ENCODE measurements around the gene CCDC32. TPM values are rescaled to one million over a fixed set of nuclear protein-coding genes. Genes with fewer than 3 reads are reported as not detected.

Gene CCDC32
- total and polyA plus RNA-seq, 2 of the 13 experiments (the other 11 are each of a cell fraction or from before 2014, with no cell fraction given) = 10.8 to 23.2 TPM

DNA sequence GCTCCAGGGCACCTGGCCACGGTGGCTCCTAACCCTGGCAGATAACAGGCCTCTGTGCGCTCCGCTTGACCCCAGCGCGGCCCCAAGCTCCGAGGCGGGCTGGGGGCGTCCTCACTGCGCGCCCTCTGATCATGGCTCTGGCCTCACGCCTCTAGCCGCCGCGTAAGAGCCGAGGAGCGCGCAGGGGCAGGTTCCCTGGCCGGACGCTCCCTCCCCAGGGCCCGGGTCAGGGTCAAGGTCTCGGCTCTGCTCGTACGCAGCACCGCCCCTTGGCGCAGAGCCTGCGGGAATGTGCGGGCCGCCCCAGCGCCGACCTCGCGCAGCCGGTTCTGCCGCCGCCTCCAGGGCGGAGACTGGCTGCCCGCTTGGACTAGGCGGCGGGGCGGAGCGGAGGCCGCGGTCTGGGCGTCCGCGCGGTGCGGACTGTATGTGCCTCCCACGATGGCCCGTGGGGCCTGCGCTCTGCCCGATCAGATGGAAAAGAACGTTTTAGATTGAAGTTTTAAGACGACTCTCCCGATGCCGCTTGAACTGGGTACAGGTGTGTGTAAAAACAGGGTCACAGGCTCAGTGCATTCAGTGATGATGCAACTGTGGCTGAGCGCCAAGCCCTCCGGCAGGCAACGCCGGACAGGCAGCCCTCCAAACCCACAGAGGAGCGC, 53.2 kb downstream of the CCDC32 start (continued):
- TF ChIP-seq ZNF766 (CRISPR knock-in tag; IDR thresholded peaks at IDR 0.05; ENCODE audit: borderline replicate concordance) (peak; percentile 74; the same call in 1 of the 2 replicates), ZMYM4 (CRISPR knock-in tag; IDR thresholded peaks at IDR 0.05) (peak; percentile 86), ZSCAN25 (CRISPR knock-in tag; IDR thresholded peaks at IDR 0.05) (peak; percentile 44; the same call in 1 of the 2 replicates), NFE2L1 (CRISPR knock-in tag; IDR thresholded peaks at IDR 0.05; ENCODE audit: borderline replicate concordance) (no peak), ZNF703 (CRISPR knock-in tag; IDR thresholded peaks at IDR 0.05; ENCODE audit: borderline replicate concordance) (peak; percentile 82; the same call in 1 of the 2 replicates), FOXK2 (IDR thresholded peaks at IDR 0.05) (no peak), LCORL (IDR thresholded peaks at IDR 0.05) (no peak), LCORL (CRISPR knock-in tag; IDR thresholded peaks at IDR 0.05) (peak; percentile 77; the same call in 1 of the 2 replicates), HDAC1 (CRISPR knock-in tag; IDR thresholded peaks at IDR 0.05) (peak; percentile 89), KMT2A (CRISPR knock-in tag; IDR thresholded peaks at IDR 0.05) (peak; percentile 82), CHD4 (IDR thresholded peaks at IDR 0.05; ENCODE audit: borderline replicate concordance, low read length) (no peak), ZFAT (CRISPR knock-in tag; conservative IDR thresholded peaks at IDR 0.05) (0 out of 2 replicates have a peak, but pooled peaks have one; percentile 73)
- TF ChIP-seq, protein P1, sequence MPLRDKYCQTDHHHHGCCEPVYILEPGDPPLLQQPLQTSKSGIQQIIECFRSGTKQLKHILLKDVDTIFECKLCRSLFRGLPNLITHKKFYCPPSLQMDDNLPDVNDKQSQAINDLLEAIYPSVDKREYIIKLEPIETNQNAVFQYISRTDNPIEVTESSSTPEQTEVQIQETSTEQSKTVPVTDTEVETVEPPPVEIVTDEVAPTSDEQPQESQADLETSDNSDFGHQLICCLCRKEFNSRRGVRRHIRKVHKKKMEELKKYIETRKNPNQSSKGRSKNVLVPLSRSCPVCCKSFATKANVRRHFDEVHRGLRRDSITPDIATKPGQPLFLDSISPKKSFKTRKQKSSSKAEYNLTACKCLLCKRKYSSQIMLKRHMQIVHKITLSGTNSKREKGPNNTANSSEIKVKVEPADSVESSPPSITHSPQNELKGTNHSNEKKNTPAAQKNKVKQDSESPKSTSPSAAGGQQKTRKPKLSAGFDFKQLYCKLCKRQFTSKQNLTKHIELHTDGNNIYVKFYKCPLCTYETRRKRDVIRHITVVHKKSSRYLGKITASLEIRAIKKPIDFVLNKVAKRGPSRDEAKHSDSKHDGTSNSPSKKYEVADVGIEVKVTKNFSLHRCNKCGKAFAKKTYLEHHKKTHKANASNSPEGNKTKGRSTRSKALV (CRISPR knock-in tag; IDR thresholded peaks at IDR 0.05) = peak; percentile 99
- TF ChIP-seq, protein P2, sequence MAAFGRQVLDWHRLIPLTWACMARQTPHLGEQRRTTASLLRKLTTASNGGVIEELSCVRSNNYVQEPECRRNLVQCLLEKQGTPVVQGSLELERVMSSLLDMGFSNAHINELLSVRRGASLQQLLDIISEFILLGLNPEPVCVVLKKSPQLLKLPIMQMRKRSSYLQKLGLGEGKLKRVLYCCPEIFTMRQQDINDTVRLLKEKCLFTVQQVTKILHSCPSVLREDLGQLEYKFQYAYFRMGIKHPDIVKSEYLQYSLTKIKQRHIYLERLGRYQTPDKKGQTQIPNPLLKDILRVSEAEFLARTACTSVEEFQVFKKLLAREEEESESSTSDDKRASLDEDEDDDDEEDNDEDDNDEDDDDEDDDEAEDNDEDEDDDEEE (CRISPR knock-in tag; IDR thresholded peaks at IDR 0.05) = no peak
- TF ChIP-seq, protein P3, sequence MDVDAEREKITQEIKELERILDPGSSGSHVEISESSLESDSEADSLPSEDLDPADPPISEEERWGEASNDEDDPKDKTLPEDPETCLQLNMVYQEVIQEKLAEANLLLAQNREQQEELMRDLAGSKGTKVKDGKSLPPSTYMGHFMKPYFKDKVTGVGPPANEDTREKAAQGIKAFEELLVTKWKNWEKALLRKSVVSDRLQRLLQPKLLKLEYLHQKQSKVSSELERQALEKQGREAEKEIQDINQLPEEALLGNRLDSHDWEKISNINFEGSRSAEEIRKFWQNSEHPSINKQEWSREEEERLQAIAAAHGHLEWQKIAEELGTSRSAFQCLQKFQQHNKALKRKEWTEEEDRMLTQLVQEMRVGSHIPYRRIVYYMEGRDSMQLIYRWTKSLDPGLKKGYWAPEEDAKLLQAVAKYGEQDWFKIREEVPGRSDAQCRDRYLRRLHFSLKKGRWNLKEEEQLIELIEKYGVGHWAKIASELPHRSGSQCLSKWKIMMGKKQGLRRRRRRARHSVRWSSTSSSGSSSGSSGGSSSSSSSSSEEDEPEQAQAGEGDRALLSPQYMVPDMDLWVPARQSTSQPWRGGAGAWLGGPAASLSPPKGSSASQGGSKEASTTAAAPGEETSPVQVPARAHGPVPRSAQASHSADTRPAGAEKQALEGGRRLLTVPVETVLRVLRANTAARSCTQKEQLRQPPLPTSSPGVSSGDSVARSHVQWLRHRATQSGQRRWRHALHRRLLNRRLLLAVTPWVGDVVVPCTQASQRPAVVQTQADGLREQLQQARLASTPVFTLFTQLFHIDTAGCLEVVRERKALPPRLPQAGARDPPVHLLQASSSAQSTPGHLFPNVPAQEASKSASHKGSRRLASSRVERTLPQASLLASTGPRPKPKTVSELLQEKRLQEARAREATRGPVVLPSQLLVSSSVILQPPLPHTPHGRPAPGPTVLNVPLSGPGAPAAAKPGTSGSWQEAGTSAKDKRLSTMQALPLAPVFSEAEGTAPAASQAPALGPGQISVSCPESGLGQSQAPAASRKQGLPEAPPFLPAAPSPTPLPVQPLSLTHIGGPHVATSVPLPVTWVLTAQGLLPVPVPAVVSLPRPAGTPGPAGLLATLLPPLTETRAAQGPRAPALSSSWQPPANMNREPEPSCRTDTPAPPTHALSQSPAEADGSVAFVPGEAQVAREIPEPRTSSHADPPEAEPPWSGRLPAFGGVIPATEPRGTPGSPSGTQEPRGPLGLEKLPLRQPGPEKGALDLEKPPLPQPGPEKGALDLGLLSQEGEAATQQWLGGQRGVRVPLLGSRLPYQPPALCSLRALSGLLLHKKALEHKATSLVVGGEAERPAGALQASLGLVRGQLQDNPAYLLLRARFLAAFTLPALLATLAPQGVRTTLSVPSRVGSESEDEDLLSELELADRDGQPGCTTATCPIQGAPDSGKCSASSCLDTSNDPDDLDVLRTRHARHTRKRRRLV (CRISPR knock-in tag; IDR thresholded peaks at IDR 0.05) = no peak
- TF ChIP-seq, protein P4, sequence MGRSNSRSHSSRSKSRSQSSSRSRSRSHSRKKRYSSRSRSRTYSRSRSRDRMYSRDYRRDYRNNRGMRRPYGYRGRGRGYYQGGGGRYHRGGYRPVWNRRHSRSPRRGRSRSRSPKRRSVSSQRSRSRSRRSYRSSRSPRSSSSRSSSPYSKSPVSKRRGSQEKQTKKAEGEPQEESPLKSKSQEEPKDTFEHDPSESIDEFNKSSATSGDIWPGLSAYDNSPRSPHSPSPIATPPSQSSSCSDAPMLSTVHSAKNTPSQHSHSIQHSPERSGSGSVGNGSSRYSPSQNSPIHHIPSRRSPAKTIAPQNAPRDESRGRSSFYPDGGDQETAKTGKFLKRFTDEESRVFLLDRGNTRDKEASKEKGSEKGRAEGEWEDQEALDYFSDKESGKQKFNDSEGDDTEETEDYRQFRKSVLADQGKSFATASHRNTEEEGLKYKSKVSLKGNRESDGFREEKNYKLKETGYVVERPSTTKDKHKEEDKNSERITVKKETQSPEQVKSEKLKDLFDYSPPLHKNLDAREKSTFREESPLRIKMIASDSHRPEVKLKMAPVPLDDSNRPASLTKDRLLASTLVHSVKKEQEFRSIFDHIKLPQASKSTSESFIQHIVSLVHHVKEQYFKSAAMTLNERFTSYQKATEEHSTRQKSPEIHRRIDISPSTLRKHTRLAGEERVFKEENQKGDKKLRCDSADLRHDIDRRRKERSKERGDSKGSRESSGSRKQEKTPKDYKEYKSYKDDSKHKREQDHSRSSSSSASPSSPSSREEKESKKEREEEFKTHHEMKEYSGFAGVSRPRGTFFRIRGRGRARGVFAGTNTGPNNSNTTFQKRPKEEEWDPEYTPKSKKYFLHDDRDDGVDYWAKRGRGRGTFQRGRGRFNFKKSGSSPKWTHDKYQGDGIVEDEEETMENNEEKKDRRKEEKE (IDR thresholded peaks at IDR 0.05) = no peak
